ENCODE results near the gene ARHGEF16.

Gene ARHGEF16

GRCh38 chr1:3469104-3469848 lies 14.8 kb downstream of the ARHGEF16 start:
- no peak for DNase-seq

- DNase-seq, result no peak
Measured at GRCh38 chr1:3469849-3470649, 15.6 kb downstream of the ARHGEF16 start.

GRCh38 chr1:3470650-3471355 lies 16.3 kb downstream of the ARHGEF16 start:
- no peak for DNase-seq

GRCh38 chr1:3471356-3472087 lies 17.1 kb downstream of the ARHGEF16 start:
- DNase-seq, result no peak

GRCh38 chr1:3472088-3472850 lies 17.8 kb downstream of the ARHGEF16 start:
- DNase-seq, result no peak

- no peak for DNase-seq
Measured at GRCh38 chr1:3472906-3473305, 18.4 kb downstream of the ARHGEF16 start.

GRCh38 chr1:3473381-3473844 lies 18.9 kb downstream of the ARHGEF16 start:
- no peak for DNase-seq

GRCh38 chr1:3474016-3474415 lies 19.6 kb downstream of the ARHGEF16 start:
- DNase-seq, result no peak

- no peak for DNase-seq
Measured at GRCh38 chr1:3474421-3474820, 20.0 kb downstream of the ARHGEF16 start.

GRCh38 chr1:3475839-3476573 lies 21.5 kb downstream of the ARHGEF16 start:
- no peak for DNase-seq

GRCh38 chr1:3476666-3477065 lies 22.2 kb downstream of the ARHGEF16 start:
- DNase-seq, result no peak

- DNase-seq, result no peak
Measured at GRCh38 chr1:3477241-3477995, 23.0 kb downstream of the ARHGEF16 start.

GRCh38 chr1:3478187-3478586 lies 23.7 kb downstream of the ARHGEF16 start:
- DNase-seq, result no peak

- no peak for DNase-seq
Measured at GRCh38 chr1:3479511-3480368, 25.3 kb downstream of the ARHGEF16 start.

- no peak for DNase-seq
Measured at GRCh38 chr1:3480369-3480719, 25.9 kb downstream of the ARHGEF16 start.

- DNase-seq, result no peak
Measured at GRCh38 chr1:3481046-3481445, 26.6 kb downstream of the ARHGEF16 start.

- no peak for DNase-seq
Measured at GRCh38 chr1:3481836-3482375, 27.4 kb downstream of the ARHGEF16 start.

GRCh38 chr1:3482378-3482849 lies 27.9 kb downstream of the ARHGEF16 start:
- peak; percentile 77 for DNase-seq

GRCh38 chr1:3483380-3483779 lies 28.9 kb downstream of the ARHGEF16 start:
- DNase-seq, result no peak
